Astrocyte (in vitro differentiated cells and primary cell): ENCODE measurements around the gene CRYBG1. TPM values are rescaled to one million over a fixed set of nuclear protein-coding genes. Genes with fewer than 3 reads are reported as not detected.
A peak's percentile ranks its signal among the peaks of the same experiment; 100 is the strongest.

ENCODE experiments used
- DNase-seq: peaks from one replicate; pipeline ENCODE4 v3.0.0-alpha.2; 2010; ENCODE audit warnings: low read depth
- FAIRE-seq: peaks from 2 replicates; lab custom pipeline; 2011; peaks lifted over from hg19 to GRCh38; lab: Jason Lieb, UNC
- H2AFZ ChIP-seq: 2 replicates; pipeline ENCODE4 v1.6.0; 2012; ENCODE audit warnings: low read depth, low read length, inconsistent platforms
- H3K27ac ChIP-seq: 2 replicates; pipeline ENCODE4 v1.5.1; 2011; ENCODE audit warnings: low read depth, low read length, inconsistent platforms
- H3K27me3 ChIP-seq: 2 replicates; pipeline ENCODE4 v1.6.0; 2011; ENCODE audit warnings: low read length, inconsistent platforms; ENCODE audit not compliant: insufficient read depth
- H3K36me3 ChIP-seq: 2 replicates; pipeline ENCODE4 v1.5.1; 2011; ENCODE audit warnings: low read length, inconsistent platforms; ENCODE audit not compliant: insufficient read depth
- H3K4me1 ChIP-seq: 2 replicates; pipeline ENCODE4 v1.5.1; 2011; ENCODE audit warnings: low read length, inconsistent platforms; ENCODE audit not compliant: insufficient read depth
- H3K4me2 ChIP-seq: 2 replicates; pipeline ENCODE4 v1.6.0; 2012; ENCODE audit warnings: low read length, inconsistent platforms
- H3K4me3 ChIP-seq: 2 replicates; pipeline ENCODE4 v1.5.1; 2011; ENCODE audit warnings: low read depth, mild to moderate bottlenecking, low read length, inconsistent platforms; ENCODE audit not compliant: insufficient read depth
- H3K79me2 ChIP-seq: 2 replicates; pipeline ENCODE4 v1.6.0; 2012; ENCODE audit warnings: mild to moderate bottlenecking, low read length, inconsistent platforms; ENCODE audit not compliant: insufficient read depth
- H3K9ac ChIP-seq: 2 replicates; pipeline ENCODE4 v1.6.0; 2012; ENCODE audit warnings: mild to moderate bottlenecking, low read length, inconsistent platforms
- H3K9me3 ChIP-seq: 2 replicates; pipeline ENCODE4 v1.5.1; 2012; ENCODE audit warnings: low read depth, mild to moderate bottlenecking, low read length, inconsistent platforms; ENCODE audit not compliant: insufficient read depth
- H4K20me1 ChIP-seq: 2 replicates; pipeline ENCODE4 v1.6.0; 2012; ENCODE audit warnings: low read length, inconsistent platforms; ENCODE audit not compliant: insufficient read depth
- H3K27ac Mint-ChIP-seq: one replicate; pipeline ENCODE4 v1.8.0; 2021; ENCODE audit warnings: mild to moderate bottlenecking, mixed read lengths; ENCODE audit not compliant: unreplicated experiment
- H3K27me3 Mint-ChIP-seq: one replicate; pipeline ENCODE4 v1.8.0; 2021; ENCODE audit warnings: low read depth, mixed read lengths; ENCODE audit not compliant: unreplicated experiment
- H3K36me3 Mint-ChIP-seq: one replicate; pipeline ENCODE4 v1.8.0; 2021; ENCODE audit warnings: low read depth, mixed read lengths; ENCODE audit not compliant: unreplicated experiment
- H3K4me1 Mint-ChIP-seq: one replicate; pipeline ENCODE4 v1.8.0; 2021; ENCODE audit warnings: low read depth, mixed read lengths; ENCODE audit not compliant: unreplicated experiment
- H3K4me3 Mint-ChIP-seq: one replicate; pipeline ENCODE4 v1.8.0; 2021; ENCODE audit warnings: mild to moderate bottlenecking, moderate library complexity, mixed read lengths; ENCODE audit not compliant: unreplicated experiment
- H3K9me3 Mint-ChIP-seq: one replicate; pipeline ENCODE4 v1.8.0; 2021; ENCODE audit warnings: mild to moderate bottlenecking, mixed read lengths; ENCODE audit not compliant: unreplicated experiment
- EZH2 ChIP-seq: IDR thresholded peaks from 2 replicates; pipeline ENCODE4 v1.6.1; 2012; ENCODE audit warnings: mild to moderate bottlenecking, low read length, inconsistent platforms; ENCODE audit not compliant: insufficient read depth
- total RNA-seq: library from RNA; stranded (reverse); gene quantifications from 2 replicates; pipeline ENCODE4 v1.2.1, GENCODE V29; 2021
- TF ChIP-seq, protein P1 (sequence below): IDR thresholded peaks from 2 replicates; pipeline ENCODE4 v1.5.1; 2011; ENCODE audit warnings: low read depth, mild to moderate bottlenecking, inconsistent platforms, low read length, moderate library complexity; ENCODE audit not compliant: insufficient read depth

The CRYBG1 gene
- total RNA-seq, 1 donor from 2014 or later, result 0.64 TPM

DNA sequence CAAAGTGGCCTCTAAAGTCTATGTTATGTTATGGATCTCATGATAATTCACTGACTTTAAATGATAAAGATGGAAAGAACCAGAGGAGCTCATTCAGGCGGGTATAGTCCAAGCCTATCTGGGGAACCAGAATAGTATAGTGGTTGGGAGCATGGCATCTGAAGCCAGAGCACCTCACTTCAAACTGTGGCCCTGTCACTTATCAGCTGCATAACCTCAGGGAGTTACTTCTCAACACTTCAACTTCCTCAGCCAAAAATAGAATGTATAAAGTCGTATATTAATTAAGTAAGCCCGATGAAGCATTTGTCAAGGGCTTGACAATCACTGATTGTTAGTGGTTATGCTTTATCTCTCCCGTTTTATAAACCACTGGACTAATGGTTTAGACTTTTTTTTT lies 156.1 kb downstream of the CRYBG1 start:
- H3K9me3 Mint-ChIP-seq, result no peaks in the 10 kb centered on the region
- H3K4me1 ChIP-seq, result peaks cover 22% of the 10 kb centered on the region
- H3K27ac ChIP-seq, result no peak overlapping the region
- H3K79me2 ChIP-seq, result no peaks in the 10 kb centered on the region
- no peak for FAIRE-seq
- H3K9me3 ChIP-seq, result no peaks in the 10 kb centered on the region
- no peaks in the 10 kb centered on the region for H3K36me3 ChIP-seq
- no peaks in the 10 kb centered on the region for H3K36me3 Mint-ChIP-seq
- H3K9ac ChIP-seq, result no peak overlapping the region
- H3K4me3 Mint-ChIP-seq, result no peak overlapping the region
- H3K27me3 ChIP-seq, result peaks cover 6% of the 10 kb centered on the region
- H3K27me3 Mint-ChIP-seq, result peaks cover 19% of the 10 kb centered on the region
- no peak for DNase-seq
- H3K4me3 ChIP-seq, result no peak overlapping the region
- H3K27ac Mint-ChIP-seq, result no peak overlapping the region
- peaks cover 20% of the 10 kb centered on the region for H3K4me1 Mint-ChIP-seq
- no peaks in the 10 kb centered on the region for H4K20me1 ChIP-seq
- H3K4me2 ChIP-seq, result no peak overlapping the region
- TF ChIP-seq EZH2, result no peak
- H2AFZ ChIP-seq, result no peak overlapping the region

DNA sequence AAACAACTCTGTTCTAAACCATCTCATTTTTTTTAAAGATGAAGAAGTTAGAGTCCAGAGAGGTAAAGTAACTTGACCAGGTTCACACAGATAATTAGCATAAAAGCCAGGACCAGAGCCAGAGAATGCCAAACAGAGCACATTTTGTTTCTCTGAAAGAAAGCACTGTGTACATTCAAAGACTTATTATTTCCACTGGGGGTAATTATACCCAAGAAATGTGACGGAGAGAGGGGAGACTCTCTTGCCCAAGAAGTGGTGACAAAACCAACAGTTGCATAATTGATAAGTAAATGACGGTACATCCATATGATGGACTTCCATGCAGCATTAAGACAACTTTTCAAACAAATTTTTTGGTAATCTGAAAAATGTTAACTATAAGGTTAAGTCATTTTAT lies 157.2 kb downstream of the CRYBG1 start:
- H3K9me3 ChIP-seq, result no peaks in the 10 kb centered on the region
- H3K27ac ChIP-seq, result no peak overlapping the region
- no peak overlapping the region for H3K4me2 ChIP-seq
- no peaks in the 10 kb centered on the region for H3K9me3 Mint-ChIP-seq
- FAIRE-seq, result no peak
- peaks cover 20% of the 10 kb centered on the region for H3K4me1 Mint-ChIP-seq
- H3K79me2 ChIP-seq, result no peaks in the 10 kb centered on the region
- peaks cover 17% of the 10 kb centered on the region for H3K27me3 Mint-ChIP-seq
- H3K4me3 Mint-ChIP-seq, result no peak overlapping the region
- H3K4me1 ChIP-seq, result peaks cover 16% of the 10 kb centered on the region
- no peak overlapping the region for H3K4me3 ChIP-seq
- H4K20me1 ChIP-seq, result no peaks in the 10 kb centered on the region
- H3K36me3 Mint-ChIP-seq, result no peaks in the 10 kb centered on the region
- H3K27me3 ChIP-seq, result peaks cover 6% of the 10 kb centered on the region
- H3K36me3 ChIP-seq, result no peaks in the 10 kb centered on the region
- no peak overlapping the region for H3K27ac Mint-ChIP-seq
- no peak overlapping the region for H3K9ac ChIP-seq
- no peak for DNase-seq
- no peak overlapping the region for H2AFZ ChIP-seq
- no peak for TF ChIP-seq EZH2
- TF ChIP-seq, protein P1, sequence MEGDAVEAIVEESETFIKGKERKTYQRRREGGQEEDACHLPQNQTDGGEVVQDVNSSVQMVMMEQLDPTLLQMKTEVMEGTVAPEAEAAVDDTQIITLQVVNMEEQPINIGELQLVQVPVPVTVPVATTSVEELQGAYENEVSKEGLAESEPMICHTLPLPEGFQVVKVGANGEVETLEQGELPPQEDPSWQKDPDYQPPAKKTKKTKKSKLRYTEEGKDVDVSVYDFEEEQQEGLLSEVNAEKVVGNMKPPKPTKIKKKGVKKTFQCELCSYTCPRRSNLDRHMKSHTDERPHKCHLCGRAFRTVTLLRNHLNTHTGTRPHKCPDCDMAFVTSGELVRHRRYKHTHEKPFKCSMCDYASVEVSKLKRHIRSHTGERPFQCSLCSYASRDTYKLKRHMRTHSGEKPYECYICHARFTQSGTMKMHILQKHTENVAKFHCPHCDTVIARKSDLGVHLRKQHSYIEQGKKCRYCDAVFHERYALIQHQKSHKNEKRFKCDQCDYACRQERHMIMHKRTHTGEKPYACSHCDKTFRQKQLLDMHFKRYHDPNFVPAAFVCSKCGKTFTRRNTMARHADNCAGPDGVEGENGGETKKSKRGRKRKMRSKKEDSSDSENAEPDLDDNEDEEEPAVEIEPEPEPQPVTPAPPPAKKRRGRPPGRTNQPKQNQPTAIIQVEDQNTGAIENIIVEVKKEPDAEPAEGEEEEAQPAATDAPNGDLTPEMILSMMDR, result no peak

DNA sequence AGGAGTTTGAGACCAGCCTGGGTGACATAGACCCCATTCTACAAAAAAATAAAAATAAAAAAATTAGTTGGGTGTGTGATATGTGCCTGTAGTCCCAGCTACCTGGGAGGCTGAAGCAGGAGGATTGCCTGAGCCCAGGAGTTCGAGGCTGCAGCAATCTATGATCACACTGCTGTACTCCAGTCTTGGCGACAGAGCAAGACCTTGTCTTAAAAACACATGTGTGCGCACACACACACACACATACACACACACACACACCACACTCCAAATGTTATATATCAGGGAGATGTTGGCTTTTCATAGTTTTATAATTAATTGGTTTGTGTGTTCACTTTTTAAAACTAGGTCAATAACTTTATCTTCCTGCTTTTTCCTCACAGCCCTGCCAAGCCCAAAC lies 158.2 kb downstream of the CRYBG1 start:
- Histone ChIP-seq H3K4me2 (peak overlapping the region; percentile 74), H2AFZ (peak overlapping the region; percentile 7), H3K9me3 (no peaks in the 10 kb centered on the region), H3K4me1 (peaks cover 16% of the 10 kb centered on the region), H3K4me3 (no peak overlapping the region), H3K79me2 (no peaks in the 10 kb centered on the region), H4K20me1 (no peaks in the 10 kb centered on the region), H3K27me3 (no peaks in the 10 kb centered on the region), H3K36me3 (no peaks in the 10 kb centered on the region), H3K9ac (peak overlapping the region; percentile 44), H3K27ac (peak overlapping the region; percentile 80)
- DNase-seq (no peak), FAIRE-seq (no peak)
- Mint-ChIP-seq H3K27ac (peak overlapping the region; percentile 78), H3K9me3 (no peaks in the 10 kb centered on the region), H3K36me3 (no peaks in the 10 kb centered on the region), H3K4me3 (no peak overlapping the region), H3K27me3 (peaks cover 8% of the 10 kb centered on the region), H3K4me1 (peaks cover 20% of the 10 kb centered on the region)
- TF ChIP-seq EZH2, result no peak
- TF ChIP-seq, protein P1, result no peak
